Upper lobe of left lung (tissue), 4 donors: Measurements from ENCODE around the gene ZNF526.

ENCODE experiments used
- EP300 ChIP-seq, 4 donors: sonication (generic); formaldehyde crosslinking; IDR thresholded peaks; one replicate each; pipeline ENCODE4 v1.5.1; 2017; ENCODE audit warnings: antibody characterized with exemption in 4 of 4, control low read depth in 2 of 4
- POLR2A ChIP-seq, 4 donors: fragments of 450-650 bp; IDR thresholded peaks; one replicate each; pipeline ENCODE4 v1.5.1; 2016 to 2017; ENCODE audit warnings: antibody characterized with exemption in 4 of 4, mild to moderate bottlenecking in 2 of 4
- POLR2AphosphoS5 ChIP-seq, 2 donors: sonication (generic); formaldehyde crosslinking; IDR thresholded peaks; one replicate each; pipeline ENCODE4 v1.5.1; 2017; ENCODE audit warnings: antibody characterized with exemption in 2 of 2
- TF ChIP-seq, protein P1 (sequence below), 6 experiments: fragments of 450-650 bp in 4 of 6; fragments of 200-600 bp in 2 of 6; sonication (generic) in 2 of 6; IDR thresholded peaks; one replicate each; pipeline ENCODE4 v1.5.1; 2016 to 2019; ENCODE audit warnings: antibody characterized with exemption in 6 of 6

DNA sequence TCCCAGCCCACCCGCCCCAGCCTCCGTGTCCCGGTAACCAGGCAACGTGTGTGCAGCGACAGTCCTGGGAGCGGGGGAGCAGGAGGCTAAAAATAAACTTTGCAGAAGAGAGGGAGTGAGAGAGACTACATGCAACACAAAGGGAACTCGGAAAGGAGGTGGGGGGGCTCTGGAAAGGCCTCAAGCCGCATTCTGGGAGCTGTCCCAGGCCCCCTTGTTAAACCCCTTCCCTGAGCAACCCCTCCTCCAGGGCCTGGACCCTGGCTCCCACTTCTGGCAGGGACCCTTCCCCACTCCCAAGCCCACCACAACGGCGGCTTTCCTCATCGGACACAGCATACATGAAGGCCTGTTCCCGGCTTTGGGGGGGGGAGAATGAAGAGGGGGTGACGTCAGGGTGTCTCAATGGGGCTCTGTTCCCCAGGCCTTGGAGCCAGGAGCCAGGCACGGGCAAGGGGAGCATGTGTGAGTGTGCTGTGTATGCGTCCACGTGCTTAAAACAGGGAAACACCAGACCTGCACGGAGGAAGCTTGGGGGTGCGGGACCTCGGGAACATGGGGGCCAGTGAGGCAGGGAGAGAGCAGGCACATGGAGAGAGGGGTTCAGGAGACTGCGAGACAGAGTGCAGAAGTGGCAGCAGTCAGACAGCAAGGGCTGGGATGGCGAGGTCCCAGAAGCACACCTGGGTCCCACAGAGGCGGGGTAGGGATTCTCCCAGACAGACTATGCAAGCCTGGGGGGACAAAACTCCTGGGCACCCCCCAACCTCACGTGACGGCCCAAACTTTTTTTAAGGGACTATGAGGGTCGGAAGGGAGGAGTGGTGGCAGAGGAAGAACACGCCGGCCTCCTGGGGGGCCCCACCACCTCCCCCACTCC is 32.5 kb downstream of the ZNF526 start:
- no peak for TF ChIP-seq POLR2A (IDR thresholded peaks at IDR 0.05)
- TF ChIP-seq, protein P1, sequence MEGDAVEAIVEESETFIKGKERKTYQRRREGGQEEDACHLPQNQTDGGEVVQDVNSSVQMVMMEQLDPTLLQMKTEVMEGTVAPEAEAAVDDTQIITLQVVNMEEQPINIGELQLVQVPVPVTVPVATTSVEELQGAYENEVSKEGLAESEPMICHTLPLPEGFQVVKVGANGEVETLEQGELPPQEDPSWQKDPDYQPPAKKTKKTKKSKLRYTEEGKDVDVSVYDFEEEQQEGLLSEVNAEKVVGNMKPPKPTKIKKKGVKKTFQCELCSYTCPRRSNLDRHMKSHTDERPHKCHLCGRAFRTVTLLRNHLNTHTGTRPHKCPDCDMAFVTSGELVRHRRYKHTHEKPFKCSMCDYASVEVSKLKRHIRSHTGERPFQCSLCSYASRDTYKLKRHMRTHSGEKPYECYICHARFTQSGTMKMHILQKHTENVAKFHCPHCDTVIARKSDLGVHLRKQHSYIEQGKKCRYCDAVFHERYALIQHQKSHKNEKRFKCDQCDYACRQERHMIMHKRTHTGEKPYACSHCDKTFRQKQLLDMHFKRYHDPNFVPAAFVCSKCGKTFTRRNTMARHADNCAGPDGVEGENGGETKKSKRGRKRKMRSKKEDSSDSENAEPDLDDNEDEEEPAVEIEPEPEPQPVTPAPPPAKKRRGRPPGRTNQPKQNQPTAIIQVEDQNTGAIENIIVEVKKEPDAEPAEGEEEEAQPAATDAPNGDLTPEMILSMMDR (IDR thresholded peaks at IDR 0.05): no peak
- no peak for TF ChIP-seq POLR2AphosphoS5 (IDR thresholded peaks at IDR 0.05)
- TF ChIP-seq EP300 (IDR thresholded peaks at IDR 0.05): no peak
